NCI-H774 (cell line): ENCODE measurements around the gene RIOK1.
"Not testable (repeated sequence)": the region's sequence is repeated elsewhere in the genome, so short reads cannot be mapped to it uniquely, and the experiment has no call there.

Source experiments
- DNase-seq: peaks from one replicate; lab custom pipeline; 2025; lab: John Stamatoyannopoulos, UW

Gene RIOK1

DNA sequence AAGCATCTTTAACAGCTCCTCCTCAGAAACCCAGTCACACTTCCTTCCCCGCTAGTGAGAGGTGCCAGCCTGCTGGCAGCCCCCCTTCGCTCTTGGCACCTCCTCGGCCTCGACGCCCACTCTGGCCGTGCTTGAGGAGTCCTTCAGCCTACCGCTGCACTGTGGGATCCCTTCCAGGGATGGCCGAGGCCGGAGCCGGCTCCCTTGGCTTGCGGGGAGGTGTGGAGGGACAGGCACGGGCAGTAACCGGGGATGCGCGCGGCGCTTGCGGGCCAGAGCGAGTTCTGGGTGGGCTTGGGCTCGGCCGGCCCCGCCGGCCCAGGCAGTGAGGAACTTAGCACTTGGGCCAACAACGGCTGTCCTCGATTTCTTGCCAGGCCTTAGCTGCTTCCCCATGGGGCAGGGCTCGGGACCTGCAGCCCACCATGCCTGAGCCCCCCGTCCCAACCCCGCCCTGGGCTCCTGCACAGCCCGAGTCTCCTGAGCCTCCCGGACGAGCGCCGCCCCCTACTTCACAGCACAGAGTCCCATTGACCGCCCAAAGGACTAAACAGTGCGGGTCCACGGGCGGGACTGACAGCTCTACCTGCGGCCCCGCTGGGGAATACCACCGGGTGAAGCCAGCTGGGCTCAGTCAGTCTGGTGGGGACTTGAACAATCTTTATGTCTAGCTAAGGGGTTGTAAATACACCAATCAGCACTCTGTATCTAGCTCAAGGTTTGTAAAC, 51.6 kb downstream of the RIOK1 start:
- DNase-seq, result no peak

DNA sequence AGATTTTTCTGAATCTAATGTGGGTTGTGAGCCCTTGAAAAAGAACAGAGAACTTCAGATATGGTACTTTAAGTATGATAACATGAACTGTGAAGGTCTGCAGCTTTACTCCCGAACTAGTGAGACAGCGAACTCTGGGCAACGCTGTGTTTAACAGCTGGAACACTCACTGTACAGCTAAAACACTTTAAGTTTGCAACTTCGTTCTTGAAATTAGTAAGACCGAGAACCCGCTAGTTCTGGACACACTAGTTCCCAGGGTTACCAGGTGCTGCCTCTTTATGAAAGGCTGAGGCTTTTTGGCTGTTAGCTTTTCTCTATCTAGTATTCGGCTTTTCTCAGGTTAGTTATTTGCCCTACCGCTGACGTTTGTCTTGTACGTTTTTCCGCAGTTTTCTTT, 52.9 kb downstream of the RIOK1 start:
- no peak for DNase-seq

DNA sequence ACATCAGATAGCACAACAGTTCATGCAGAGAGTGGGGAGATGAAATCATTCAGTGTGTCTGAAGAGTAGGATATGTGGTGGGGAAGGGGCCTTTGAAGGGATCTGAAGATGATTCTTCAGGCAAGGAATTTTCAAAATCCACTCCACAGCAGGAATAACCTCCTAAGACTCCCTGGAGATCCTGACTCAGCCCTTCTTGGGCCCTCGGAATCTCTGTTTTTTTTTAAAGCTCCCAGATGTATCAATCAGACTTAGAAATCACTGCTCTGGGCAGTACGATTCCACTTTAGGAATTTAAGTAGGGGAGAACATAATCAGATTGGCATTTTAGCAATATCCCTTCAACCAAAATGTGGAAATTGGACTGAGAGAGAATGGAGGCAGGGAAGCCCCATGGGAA, 55.5 kb downstream of the RIOK1 start:
- no peak for DNase-seq

DNA sequence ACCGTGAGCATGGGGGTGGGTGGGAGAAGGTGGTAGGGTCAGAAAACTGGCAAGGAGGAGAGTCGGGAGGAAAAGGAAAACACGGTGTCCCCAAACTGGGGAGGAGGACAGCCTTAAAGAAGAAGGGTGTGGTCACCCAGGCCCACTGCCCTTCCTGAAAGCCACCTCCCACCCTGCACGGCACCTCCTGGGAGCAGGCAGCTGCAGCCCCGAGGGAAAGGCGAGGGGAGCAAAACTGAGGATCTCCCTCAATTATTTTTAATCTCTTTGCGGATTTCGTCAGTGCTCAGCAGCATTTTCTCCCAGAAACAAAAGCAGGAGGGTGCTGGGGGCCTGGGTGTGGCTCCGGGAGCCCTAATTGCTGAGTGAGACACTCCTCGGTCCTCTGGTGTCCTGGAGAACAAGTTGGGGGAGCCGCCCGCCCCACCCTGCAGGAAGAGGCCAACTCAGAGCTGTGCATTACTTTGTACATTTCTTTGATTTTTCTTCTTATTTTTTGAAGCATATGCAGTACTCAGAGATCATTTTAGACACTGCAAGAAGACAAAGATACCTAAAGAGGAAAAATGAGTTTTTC, 56.4 kb downstream of the RIOK1 start:
- DNase-seq, result no peak

DNA sequence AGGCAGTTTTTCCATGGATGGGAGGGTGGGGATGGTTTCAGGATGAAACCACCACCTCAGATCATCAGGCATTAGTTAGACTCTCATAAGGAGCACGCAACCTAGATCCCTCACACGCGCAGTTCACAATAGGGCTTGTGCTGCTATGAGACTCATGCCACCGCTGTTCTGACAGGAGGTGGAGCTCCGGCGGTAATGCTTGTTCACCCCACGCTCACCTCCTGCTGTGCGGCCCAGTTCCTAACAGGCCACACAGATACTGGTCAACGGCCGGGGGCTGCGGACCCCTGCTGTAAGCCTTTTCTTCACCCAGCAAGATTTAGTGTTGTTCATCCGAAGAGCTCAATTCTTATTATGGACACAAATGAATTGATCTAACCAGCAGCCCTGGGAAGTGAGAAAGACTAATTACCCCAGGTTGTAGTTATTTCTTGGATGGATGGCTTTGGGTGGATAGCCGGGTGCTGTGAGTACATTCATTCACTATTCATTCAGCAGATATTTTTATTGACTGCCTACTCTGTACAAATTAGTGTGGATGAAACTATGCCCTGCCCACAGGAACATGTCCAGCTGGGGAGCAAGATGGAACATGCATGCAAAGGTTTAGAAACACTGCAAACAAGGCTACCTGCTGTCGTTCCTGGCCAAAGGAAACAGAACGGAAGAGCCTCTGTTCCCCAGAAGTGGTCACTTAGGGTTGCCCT, 57.2 kb downstream of the RIOK1 start:
- DNase-seq, result no peak

DNA sequence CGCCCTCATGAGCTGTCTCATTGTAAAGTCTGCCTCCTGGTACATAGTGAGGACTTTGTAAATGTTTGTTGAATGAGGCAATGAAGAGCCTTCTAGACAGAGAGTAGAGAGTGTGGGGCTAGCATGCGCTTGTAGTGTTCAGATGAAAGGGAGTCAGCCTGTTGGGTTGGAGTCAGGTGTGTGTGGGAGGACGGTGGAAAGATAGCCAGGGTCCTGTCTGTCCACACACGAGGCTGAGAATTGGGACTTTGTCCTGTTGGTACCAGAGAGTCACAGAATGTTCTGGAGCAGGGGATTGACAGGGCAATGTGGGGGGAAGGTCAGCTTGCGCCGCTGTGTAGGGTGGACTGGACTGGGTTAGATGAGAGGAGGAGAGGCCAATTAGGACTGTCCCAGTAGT, 58.6 kb downstream of the RIOK1 start:
- DNase-seq, result no peak

DNA sequence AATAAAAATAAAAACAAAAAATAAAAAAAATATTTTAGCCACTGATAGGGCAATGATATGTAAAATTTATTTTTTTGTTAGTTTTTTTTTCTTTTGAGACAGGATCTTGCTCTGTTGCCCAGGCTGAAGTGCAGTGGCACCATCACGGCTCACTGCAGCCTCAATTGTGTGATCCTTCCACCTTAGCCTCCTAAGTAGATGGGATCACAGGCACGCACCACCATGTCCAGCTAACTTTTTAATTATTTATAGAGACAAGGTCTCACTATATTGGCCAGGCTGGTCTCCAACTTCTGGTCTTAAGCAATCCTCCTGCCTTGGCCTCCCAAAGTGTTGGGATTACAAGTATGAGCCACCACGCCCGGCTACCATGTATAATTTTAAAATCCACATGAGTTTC, 59.4 kb downstream of the RIOK1 start:
- no peak for DNase-seq

DNA sequence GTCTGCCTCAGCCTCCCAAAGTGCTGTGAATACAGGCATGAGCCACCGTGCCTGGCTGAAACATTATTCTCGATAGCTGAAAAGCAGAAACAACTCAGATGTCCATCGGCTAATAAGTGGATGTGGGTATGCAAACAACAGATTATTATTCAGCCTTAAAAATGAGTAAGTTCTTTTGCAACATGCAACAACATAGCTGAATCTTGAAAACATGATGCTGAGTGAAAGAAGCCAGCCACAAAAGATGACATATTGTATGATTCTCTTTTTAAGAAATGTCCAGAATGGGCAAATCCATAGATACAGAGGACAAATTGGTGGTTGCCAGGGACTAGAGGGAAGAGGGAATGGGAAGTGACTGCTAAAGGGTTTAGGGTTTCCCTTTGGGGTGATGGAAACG, 61.7 kb downstream of the RIOK1 start:
- DNase-seq, result no peak

DNA sequence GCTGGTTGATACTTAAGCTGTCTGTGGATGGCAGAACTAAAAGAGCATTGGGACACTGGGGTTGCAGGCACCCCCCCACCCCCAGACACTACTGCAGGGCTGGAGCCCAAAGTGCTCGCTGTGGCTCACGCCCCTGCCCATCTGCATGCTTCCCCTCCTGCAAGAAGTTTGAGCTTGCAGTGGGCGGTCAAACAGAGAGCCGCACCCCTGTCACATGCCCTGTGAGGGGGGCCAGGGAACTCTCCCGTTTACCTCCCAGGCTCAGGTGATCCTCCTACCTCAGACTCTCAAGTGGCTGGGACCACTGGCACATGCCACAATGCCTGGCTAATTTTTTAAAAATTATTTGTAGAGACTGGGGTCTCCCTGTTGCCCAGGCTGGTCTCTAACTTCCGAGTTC, 63.3 kb downstream of the RIOK1 start:
- no peak for DNase-seq

DNA sequence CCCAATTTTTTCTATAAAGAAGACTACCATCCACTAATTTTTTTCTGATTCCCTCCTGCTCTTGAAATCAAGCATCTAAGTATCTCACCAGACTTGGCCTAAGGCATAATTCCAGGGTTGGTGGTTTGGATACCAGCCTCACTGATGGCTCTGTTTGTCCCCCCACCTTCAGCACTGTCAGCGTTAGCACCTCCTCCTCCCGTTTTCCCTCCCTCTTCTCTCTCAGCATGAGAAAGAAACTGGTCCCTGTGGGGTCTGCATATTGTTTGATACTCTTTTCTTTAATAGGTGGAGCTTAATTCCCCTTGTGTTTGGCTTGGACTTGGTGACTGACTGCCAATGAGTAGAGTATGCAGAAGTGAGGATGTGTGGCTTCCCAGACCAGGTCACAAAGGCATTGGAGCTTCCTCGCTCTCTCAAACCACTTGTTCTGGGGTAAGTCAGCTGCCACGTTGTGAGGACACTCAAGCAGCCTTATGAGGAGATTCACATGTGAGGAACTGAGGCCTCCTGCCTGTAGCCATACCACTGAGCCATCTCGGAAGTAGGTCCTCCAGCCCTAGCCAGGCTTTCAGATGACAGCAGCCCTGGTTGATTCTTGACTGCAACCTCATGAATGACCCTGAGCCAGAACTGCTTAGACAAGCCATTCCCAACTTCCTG, 65.2 kb downstream of the RIOK1 start:
- no peak for DNase-seq

DNA sequence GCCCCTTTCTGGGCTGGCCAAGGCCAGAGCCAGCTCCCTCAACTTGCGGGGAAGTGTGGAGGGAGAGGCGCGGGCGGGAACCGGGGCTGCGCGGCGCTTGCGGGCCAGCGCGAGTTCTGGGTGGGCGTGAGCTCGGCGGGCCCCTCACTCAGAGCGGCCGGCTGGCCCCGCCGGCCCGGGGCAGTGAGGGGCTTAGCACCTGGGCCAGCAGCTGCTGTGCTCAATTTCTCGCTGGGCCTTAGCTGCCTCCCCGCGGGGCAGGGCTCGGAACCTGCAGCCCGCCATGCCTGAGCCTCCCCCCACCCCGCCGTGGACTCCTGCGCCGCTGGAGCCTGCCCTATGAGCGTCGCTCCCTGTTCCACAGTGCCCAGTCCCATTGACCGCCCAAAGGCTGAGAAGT, 66.7 kb downstream of the RIOK1 start:
- DNase-seq, result not testable (repeated sequence)

DNA sequence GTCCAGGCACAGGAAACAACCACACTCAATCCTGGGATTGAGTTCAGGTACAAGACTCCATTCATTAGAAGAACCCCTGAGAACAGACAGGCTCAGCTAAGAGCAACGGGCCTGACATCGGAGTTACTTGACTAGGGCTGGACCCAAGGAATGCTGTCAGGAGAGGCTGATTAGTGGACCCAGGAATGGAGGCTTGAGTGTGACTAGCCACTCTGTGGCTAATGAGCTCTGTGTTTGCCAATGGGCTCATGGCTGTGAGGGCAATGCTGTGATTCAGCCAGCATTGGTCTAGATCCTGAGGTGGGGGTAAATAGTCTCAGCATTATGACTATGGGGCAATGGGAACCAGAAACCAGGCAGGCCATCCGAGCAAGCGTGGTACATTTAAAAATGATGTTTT, 71.8 kb downstream of the RIOK1 start:
- DNase-seq, result no peak

DNA sequence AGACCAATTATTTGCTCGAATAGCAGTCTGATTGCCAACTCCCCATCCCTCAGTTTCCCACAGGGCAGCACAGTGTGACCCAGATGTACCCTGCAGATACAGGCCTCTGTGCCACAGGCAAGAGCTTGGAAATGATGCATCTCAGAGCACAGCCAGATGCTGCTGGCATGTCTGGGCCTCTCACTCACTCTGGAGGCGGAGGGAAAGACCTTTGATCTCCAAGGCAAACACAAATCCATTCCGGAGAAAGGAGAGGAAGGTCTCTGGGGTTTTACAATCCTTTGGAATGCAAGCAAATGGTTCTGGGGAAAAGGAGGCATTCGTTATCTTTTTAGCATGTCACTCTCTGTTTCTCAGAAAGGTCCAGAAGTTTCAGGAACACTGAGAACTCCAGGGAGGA, 74.2 kb downstream of the RIOK1 start:
- no peak for DNase-seq

DNA sequence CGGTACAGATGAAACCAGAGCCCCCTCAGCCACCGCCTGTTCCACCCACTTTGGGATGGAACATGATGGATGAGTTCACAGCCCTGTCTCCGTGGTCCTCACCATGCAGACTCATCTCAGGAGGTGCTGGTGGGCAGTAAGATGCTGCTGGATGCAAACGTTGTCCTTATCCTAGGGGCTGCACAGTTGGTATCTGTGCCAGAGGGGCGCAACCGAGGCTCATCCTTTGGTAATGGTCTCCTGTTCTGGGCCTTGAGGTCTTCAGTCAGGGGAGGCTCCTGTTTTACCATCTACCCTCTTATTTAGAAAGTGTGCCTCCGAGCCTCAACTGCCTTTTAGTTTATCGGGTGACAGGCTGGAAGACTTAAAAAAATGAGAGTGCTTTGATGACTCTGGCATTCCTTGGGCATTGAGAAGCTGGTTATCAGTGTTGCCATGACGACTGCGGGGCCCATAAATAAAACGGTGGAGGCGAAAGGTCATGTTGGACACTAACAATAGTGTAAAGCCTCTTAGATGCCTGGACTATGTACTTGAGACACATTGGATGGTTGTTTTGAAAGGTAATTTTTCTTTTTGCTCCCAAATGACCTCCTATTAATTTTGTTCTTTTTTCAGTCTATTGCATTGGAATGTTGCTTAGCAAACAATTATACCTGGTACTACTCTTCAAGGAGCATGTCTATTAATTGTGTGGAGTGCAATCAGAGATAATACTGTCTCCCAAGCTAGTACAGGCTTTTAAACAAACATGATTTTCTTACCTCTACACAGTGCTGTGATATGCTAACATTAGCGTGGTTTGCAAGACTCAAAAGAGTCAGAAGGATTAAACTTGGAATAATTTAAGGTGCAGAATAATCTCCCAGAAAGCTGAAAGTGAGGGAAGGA, 77.6 kb downstream of the RIOK1 start:
- DNase-seq, result no peak
